CD14-positive monocyte (primary cell): ENCODE measurements around the gene CPSF6. TPM values are rescaled to one million over a fixed set of nuclear protein-coding genes. Genes with fewer than 3 reads are reported as not detected.

Experiments
- DNase-seq, 3 donors: peaks; one replicate each; pipeline ENCODE4 v3.0.0-alpha.2; 2011 to 2022
- H2AFZ ChIP-seq: 2 replicates; pipeline ENCODE4 v1.6.0; 2012; ENCODE audit warnings: mild to moderate bottlenecking, low read depth, low read length, inconsistent platforms; ENCODE audit not compliant: insufficient read depth, poor library complexity, severe bottlenecking
- H3K27ac ChIP-seq, 2 donors: 1 replicate in 1 of 2; 2 replicates in 1 of 2; pipeline ENCODE4 v1.5.1; 2012 to 2013; ENCODE audit warnings: low read length in 2 of 2, control low read depth in 1 of 2, inconsistent platforms in 1 of 2, low read depth in 1 of 2, mild to moderate bottlenecking in 1 of 2
- H3K27me3 ChIP-seq, 2 donors: one replicate each; pipeline versions ENCODE4 v1.6.0 to v1.6.1; 2011 to 2013; ENCODE audit warnings: low read length in 2 of 2; ENCODE audit not compliant: control insufficient read depth in 2 of 2, insufficient read depth in 2 of 2
- H3K36me3 ChIP-seq, 2 donors: replicated peaks in 1 of 2; 1 replicate in 1 of 2; 2 replicates in 1 of 2; pipeline versions ENCODE4 v1.5.1 to v1.6.1; 2012 to 2013; ENCODE audit warnings: low read length in 2 of 2, control low read depth in 1 of 2, inconsistent platforms in 1 of 2, mild to moderate bottlenecking in 1 of 2; ENCODE audit not compliant: insufficient read depth in 2 of 2, control insufficient read depth in 1 of 2
- H3K4me1 ChIP-seq, 2 donors: 1 replicate in 1 of 2; 2 replicates in 1 of 2; pipeline versions ENCODE4 v1.5.1 to v1.6.1; 2012 to 2013; ENCODE audit warnings: low read length in 2 of 2, control low read depth in 1 of 2, inconsistent platforms in 1 of 2, mild to moderate bottlenecking in 1 of 2, moderate library complexity in 1 of 2; ENCODE audit not compliant: insufficient read depth in 2 of 2, control insufficient read depth in 1 of 2
- H3K4me2 ChIP-seq: replicated peaks from 2 replicates; pipeline ENCODE3; 2012; ENCODE audit warnings: low read length, moderate library complexity, mild to moderate bottlenecking; ENCODE audit not compliant: poor library complexity, severe bottlenecking; ENCODE audit errors: extremely low read depth
- H3K4me3 ChIP-seq, 3 experiments: fragments of 200-600 bp in 1 of 3; sonication (generic) in 1 of 3; replicated peaks in 1 of 3; 1 replicate in 2 of 3; 2 replicates in 1 of 3; pipeline ENCODE4 v1.5.1; 2011 to 2013; ENCODE audit warnings: low read length in 3 of 3, mild to moderate bottlenecking in 3 of 3, control low read depth in 2 of 3, low read depth in 2 of 3, inconsistent platforms in 1 of 3, moderate library complexity in 1 of 3
- H3K79me2 ChIP-seq: 2 replicates; pipeline ENCODE4 v1.6.0; 2012; ENCODE audit warnings: mild to moderate bottlenecking, control low read depth, inconsistent platforms, low read length, moderate library complexity; ENCODE audit not compliant: insufficient read depth
- H3K9ac ChIP-seq: 2 replicates; pipeline ENCODE4 v1.6.0; 2017; ENCODE audit warnings: low read length, mild to moderate bottlenecking; ENCODE audit not compliant: insufficient read depth, poor library complexity, severe bottlenecking
- H3K9me3 ChIP-seq, 2 donors: replicated peaks in 1 of 2; 1 replicate in 1 of 2; 2 replicates in 1 of 2; pipeline versions ENCODE4 v1.5.1 to v1.6.1; 2012 to 2013; ENCODE audit warnings: low read length in 2 of 2, control low read depth in 1 of 2; ENCODE audit not compliant: control insufficient read depth in 1 of 2, insufficient read depth in 1 of 2
- H4K20me1 ChIP-seq: 2 replicates; pipeline ENCODE4 v1.6.0; 2012; ENCODE audit warnings: mild to moderate bottlenecking, low read length, control low read depth, moderate library complexity; ENCODE audit not compliant: insufficient read depth
- H3K27ac Mint-ChIP-seq, 7 donors: one replicate each; pipeline ENCODE4 v1.8.0; 2020; ENCODE audit warnings: mild to moderate bottlenecking in 7 of 7, mixed read lengths in 7 of 7, moderate library complexity in 6 of 7, inconsistent platforms in 2 of 7
- H3K27me3 Mint-ChIP-seq, 3 donors: one replicate each; pipeline ENCODE4 v1.8.0; 2021 to 2022; ENCODE audit warnings: low read depth in 3 of 3, mild to moderate bottlenecking in 3 of 3, mixed read lengths in 3 of 3, moderate library complexity in 3 of 3, inconsistent platforms in 1 of 3
- H3K36me3 Mint-ChIP-seq, 2 donors: one replicate each; pipeline ENCODE4 v1.8.0; 2020; ENCODE audit warnings: mixed read lengths in 2 of 2, inconsistent platforms in 1 of 2, mild to moderate bottlenecking in 1 of 2
- H3K4me1 Mint-ChIP-seq: one replicate; pipeline ENCODE4 v1.8.0; 2020; ENCODE audit warnings: mild to moderate bottlenecking, mixed read lengths
- H3K4me3 Mint-ChIP-seq, 2 donors: one replicate each; pipeline ENCODE4 v1.8.0; 2020; ENCODE audit warnings: mild to moderate bottlenecking in 2 of 2, mixed read lengths in 2 of 2, moderate library complexity in 1 of 2
- H3K9me3 Mint-ChIP-seq, 7 donors: one replicate each; pipeline ENCODE4 v1.8.0; 2020 to 2022; ENCODE audit warnings: mixed read lengths in 7 of 7, mild to moderate bottlenecking in 6 of 7, moderate library complexity in 6 of 7, inconsistent platforms in 2 of 7
- WGBS: methylation state at CpG from one replicate; pipeline ENCODE4 v1.1.5; 2013; ENCODE audit warnings: missing lambda C conversion rate; ENCODE audit not compliant: insufficient coverage; 5-methylcytosine and 5-hydroxymethylcytosine counted together
- intact Hi-C, 2 donors: fragments of 100-400 bp; cut with micrococcal nuclease; formaldehyde crosslinking; loops; one replicate each; pipeline versions ENCODE4 v1.15.0 to v1.15.1; 2023
- polyA plus RNA-seq, 3 donors: library from polyadenylated mRNA; depleted of rRNA in 1 of 3; unstranded in 2 of 3; stranded (reverse) in 1 of 3; fragments of 300-500 nt in 2 of 3; fragments of >200 nt in 1 of 3; fragmentation: Illumina TruSeq in 2 of 3; gene quantifications; 1 replicate in 2 of 3; 2 replicates in 1 of 3; pipeline ENCODE4 v1.2.3, GENCODE V29; 2012 to 2021
- TF ChIP-seq, protein P1 (sequence below): fragments of 200-600 bp; IDR thresholded peaks from one replicate; pipeline ENCODE4 v1.8.0; 2022; ENCODE audit warnings: antibody characterized with exemption, mild to moderate bottlenecking

The CPSF6 gene
- polyA plus RNA-seq, 3 donors: 18.3 to 38.0 (median 35.4) TPM

DNA sequence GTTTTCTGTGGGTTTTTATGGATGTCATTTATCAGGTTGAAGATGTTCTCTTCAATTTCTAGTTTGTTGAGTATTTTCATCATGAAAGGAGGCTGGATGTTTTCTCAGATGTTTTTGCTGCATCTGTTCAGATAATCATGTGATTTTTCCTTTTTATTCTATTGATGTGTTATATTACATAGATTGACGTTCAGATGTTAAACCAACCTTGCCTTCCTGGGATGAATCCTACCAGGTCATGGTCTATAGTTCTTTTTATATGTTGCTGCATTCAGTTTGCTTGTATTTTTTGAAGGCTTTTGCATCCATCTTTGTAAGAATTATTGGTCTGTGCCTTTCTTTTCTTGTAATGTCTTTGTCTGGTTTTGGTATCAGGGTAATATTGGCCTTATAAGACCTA lies 64.9 kb downstream of the CPSF6 start:
- TF ChIP-seq, protein P1, sequence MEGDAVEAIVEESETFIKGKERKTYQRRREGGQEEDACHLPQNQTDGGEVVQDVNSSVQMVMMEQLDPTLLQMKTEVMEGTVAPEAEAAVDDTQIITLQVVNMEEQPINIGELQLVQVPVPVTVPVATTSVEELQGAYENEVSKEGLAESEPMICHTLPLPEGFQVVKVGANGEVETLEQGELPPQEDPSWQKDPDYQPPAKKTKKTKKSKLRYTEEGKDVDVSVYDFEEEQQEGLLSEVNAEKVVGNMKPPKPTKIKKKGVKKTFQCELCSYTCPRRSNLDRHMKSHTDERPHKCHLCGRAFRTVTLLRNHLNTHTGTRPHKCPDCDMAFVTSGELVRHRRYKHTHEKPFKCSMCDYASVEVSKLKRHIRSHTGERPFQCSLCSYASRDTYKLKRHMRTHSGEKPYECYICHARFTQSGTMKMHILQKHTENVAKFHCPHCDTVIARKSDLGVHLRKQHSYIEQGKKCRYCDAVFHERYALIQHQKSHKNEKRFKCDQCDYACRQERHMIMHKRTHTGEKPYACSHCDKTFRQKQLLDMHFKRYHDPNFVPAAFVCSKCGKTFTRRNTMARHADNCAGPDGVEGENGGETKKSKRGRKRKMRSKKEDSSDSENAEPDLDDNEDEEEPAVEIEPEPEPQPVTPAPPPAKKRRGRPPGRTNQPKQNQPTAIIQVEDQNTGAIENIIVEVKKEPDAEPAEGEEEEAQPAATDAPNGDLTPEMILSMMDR: no peak
- H3K79me2 ChIP-seq: no peaks in the 10 kb centered on the region
- Mint-ChIP-seq H3K4me3 (no peak overlapping the region), H3K9me3 (peaks cover 5 to 13% (median 10%) of the 10 kb centered on the region in 7 donors), H3K27ac (no peak overlapping the region), H3K36me3 (peaks cover 0 to under 1% of the 10 kb centered on the region in 2 donors), H3K27me3 (peaks cover 0 to 2% (median 2%) of the 10 kb centered on the region in 3 donors), H3K4me1 (peaks cover 14% of the 10 kb centered on the region)
- peaks cover 0 to 8% of the 10 kb centered on the region in 2 donors for H3K9me3 ChIP-seq
- H3K4me3 ChIP-seq: no peak overlapping the region
- no peaks in the 10 kb centered on the region for H3K36me3 ChIP-seq
- no peak overlapping the region for H3K27ac ChIP-seq
- H3K4me1 ChIP-seq: no peaks in the 10 kb centered on the region
- H2AFZ ChIP-seq: no peak overlapping the region
- no CpG with 5 or more reads among the region's 1 CpG for WGBS
- no peak overlapping the region for H3K9ac ChIP-seq
- intact Hi-C loops: no loop called here
- H3K27me3 ChIP-seq: no peaks in the 10 kb centered on the region
- H3K4me2 ChIP-seq: no peak overlapping the region
- no peaks in the 10 kb centered on the region for H4K20me1 ChIP-seq
- DNase-seq: no peak

DNA sequence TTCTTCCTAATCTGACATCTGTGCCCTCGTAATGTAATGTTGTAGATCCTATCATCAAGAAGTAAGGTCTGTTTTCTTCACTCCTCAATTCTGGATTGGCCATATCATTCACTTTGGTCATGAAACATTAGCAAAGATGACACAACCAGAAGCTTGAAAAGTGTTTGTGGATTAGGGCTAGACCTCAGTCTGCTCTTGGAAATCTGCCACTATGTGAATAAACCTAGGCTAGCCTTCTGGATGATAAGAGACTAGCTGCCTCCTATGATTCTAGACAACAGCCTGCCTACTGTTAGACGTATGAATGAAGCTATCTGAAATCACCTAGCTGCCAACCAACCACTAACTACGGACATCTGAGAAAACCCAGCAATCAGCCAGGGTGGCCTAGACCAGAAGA lies 70.1 kb downstream of the CPSF6 start:
- no peak overlapping the region for H2AFZ ChIP-seq
- no CpG with 5 or more reads among the region's 3 CpGs for WGBS
- no peak overlapping the region for H3K4me3 ChIP-seq
- peaks cover 0 to 2% (median 0%) of the 10 kb centered on the region in 3 donors for H3K27me3 Mint-ChIP-seq
- H3K36me3 ChIP-seq: no peaks in the 10 kb centered on the region
- H4K20me1 ChIP-seq: no peaks in the 10 kb centered on the region
- no peaks in the 10 kb centered on the region for H3K27me3 ChIP-seq
- no peak overlapping the region for H3K27ac ChIP-seq
- peaks cover 8% of the 10 kb centered on the region for H3K4me1 Mint-ChIP-seq
- TF ChIP-seq, protein P1: no peak
- H3K9ac ChIP-seq: no peak overlapping the region
- H3K9me3 Mint-ChIP-seq: peaks cover 0 to 10% (median 4%) of the 10 kb centered on the region in 7 donors
- no peak overlapping the region for H3K27ac Mint-ChIP-seq
- peaks cover 0 to 5% of the 10 kb centered on the region in 2 donors for H3K36me3 Mint-ChIP-seq
- H3K4me2 ChIP-seq: no peak overlapping the region
- H3K79me2 ChIP-seq: no peaks in the 10 kb centered on the region
- intact Hi-C loops: no loop called here
- no peak overlapping the region for H3K4me3 Mint-ChIP-seq
- DNase-seq: no peak
- H3K4me1 ChIP-seq: no peaks in the 10 kb centered on the region
- H3K9me3 ChIP-seq: peaks cover 0 to 1% of the 10 kb centered on the region in 2 donors
